Measurements from ENCODE around the gene GNRH2. TPM values are rescaled to one million over a fixed set of nuclear protein-coding genes. Genes with fewer than 3 reads are reported as not detected.
"Not testable (repeated sequence)": the region's sequence is repeated elsewhere in the genome, so short reads cannot be mapped to it uniquely, and the experiment has no call there.

GNRH2 gene, protein sequence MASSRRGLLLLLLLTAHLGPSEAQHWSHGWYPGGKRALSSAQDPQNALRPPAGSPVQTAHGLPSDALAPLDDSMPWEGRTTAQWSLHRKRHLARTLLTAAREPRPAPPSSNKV
- 0.50 TPM for polyA plus RNA-seq (2013, experiment 1 of 2)
- polyA plus RNA-seq (2013, experiment 2 of 2): not detected

DNA sequence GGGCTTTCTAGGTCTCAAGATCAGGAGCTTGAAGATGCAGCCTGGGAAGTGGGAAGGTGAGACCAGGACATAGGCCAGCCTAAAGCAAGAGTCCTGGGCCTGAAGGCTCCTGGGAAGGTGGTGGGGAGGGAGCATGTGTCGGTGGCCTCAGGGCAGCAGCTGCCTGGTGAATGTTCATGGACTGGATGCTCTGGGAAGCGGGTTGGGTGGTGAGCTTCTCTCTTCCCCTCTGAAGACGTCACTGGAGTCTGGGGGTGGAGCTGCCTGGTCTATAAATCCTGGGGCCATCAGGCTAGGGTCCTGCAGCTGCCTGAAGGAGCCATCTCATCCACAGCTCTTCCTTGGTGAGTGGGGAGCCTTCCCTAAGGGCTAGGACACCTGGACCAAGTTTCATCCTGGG, at the start of gene GNRH2:
Gene GNRH2 (plus strand): TSS at position 301 of the 400 bp plus-strand sequence. CDS start 793 bp downstream, outside the sequence.
- Histone ChIP-seq H3K27ac (ENCODE audit: low read depth, low read length) (no peak within 1 kb of the TSS), H3K9ac (ENCODE audit: low read depth, low read length) (no peak within 1 kb of the TSS), H3K4me1 (ENCODE audit: insufficient read depth, low read length) (peaks cover 15% of the 10 kb centered on the region), H3K4me3 (ENCODE audit: low read length) (no peak within 1 kb of the TSS), H3K36me3 (ENCODE audit: insufficient read depth, low read length) (peaks cover 34% of the 10 kb centered on the region), H3K9me3 (ENCODE audit: insufficient read depth, low read depth, low read length) (no peaks in the 10 kb centered on the region), H3K27me3 (ENCODE audit: insufficient read depth, low read length) (no peaks in the 10 kb centered on the region)
- WGBS: 84% methylated on average over 3 of the region's 3 CpGs

DNA sequence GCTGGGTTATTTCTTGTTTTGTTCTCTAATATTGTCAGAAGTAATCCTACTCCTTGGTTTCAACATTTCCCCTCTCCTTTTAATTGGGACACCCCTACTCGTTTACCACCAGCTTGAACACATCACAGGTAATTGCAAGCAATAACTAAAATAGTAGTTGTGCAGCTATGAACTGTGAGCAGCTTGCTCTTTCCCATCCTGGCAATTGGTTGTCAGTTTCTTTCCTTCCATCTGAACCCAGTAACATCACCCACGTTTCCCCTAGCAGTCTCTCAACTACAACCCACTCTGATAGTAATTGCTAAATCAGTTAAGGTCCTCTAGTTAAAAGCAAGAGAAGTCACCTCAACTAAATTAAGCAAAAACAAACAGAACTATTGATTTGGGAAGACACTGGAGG, 47.6 kb upstream of the GNRH2 start:
- Histone ChIP-seq H3K9me3 (ENCODE audit: insufficient read depth, low read depth, low read length) (no peaks in the 10 kb centered on the region), H3K4me1 (ENCODE audit: insufficient read depth, low read length) (no peaks in the 10 kb centered on the region), H3K27ac (ENCODE audit: low read depth, low read length) (no peak overlapping the region), H3K9ac (ENCODE audit: low read depth, low read length) (no peak overlapping the region), H3K4me3 (ENCODE audit: low read length) (no peak overlapping the region), H3K36me3 (ENCODE audit: insufficient read depth, low read length) (peaks cover 50% of the 10 kb centered on the region), H3K27me3 (ENCODE audit: insufficient read depth, low read length) (no peaks in the 10 kb centered on the region)
- 97% methylated on average over 2 of the region's 2 CpGs for WGBS

DNA sequence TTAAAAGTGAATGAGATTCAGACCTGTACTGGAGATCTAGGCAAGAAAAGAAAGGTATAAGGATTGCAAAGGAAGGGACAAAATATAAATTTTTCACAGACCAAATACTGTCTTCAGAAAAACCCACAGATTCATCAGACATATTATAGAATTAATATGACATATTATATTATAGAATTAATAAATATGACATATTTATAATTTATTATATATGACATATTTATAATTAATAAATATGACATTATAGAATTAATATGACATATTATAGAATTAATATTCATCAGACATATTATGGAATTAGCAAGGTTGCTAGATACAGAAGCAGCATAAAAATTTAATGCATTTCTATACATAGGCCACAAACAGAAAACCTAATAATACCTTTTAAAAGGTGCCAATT, 44.7 kb upstream of the GNRH2 start:
- Histone ChIP-seq H3K36me3 (ENCODE audit: insufficient read depth, low read length) (peaks cover 32% of the 10 kb centered on the region), H3K4me3 (ENCODE audit: low read length) (no peak overlapping the region), H3K9ac (ENCODE audit: low read depth, low read length) (no peak overlapping the region), H3K9me3 (ENCODE audit: insufficient read depth, low read depth, low read length) (no peaks in the 10 kb centered on the region), H3K27ac (ENCODE audit: low read depth, low read length) (no peak overlapping the region), H3K4me1 (ENCODE audit: insufficient read depth, low read length) (no peaks in the 10 kb centered on the region), H3K27me3 (ENCODE audit: insufficient read depth, low read length) (no peaks in the 10 kb centered on the region)

DNA sequence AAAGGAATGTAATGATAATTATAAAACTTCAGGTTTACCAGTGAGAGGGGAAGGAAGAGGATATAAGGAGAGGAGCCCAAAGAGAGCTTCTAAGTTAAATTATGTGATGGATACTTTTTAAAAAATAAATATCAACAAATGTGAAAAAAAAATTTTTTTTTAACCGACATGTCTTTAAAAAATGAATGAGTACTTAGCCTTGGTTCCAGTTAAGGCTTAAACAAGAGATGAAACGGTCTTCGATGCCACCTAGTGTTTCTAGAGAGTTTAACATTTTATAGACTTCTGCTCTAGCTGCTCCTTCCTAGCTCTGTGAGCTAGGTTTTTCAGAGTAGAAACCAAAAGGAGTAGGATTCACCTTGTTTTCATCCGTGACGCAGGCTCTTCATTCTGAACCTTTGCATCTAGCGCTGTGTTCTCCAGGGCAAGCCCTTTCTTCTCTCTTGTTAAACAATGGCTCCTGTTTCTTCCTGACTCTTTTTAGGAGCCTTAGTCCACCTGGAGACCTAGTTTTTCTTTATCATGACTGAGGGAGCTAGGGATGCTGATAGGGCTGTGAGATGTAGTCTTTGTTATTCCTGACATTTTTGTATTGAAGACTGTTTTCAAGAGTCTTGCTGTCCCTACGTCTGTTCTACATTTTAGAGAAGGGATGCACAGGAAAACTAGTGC, 42.4 kb upstream of the GNRH2 start:
- H3K4me1 ChIP-seq (ENCODE audit: insufficient read depth, low read length): no peaks in the 10 kb centered on the region; the same call in 1 of the 2 replicates
- no peak overlapping the region for H3K9ac ChIP-seq (ENCODE audit: low read depth, low read length)
- no peak overlapping the region for H3K4me3 ChIP-seq (ENCODE audit: low read length)
- peaks cover 32% of the 10 kb centered on the region for H3K36me3 ChIP-seq (ENCODE audit: insufficient read depth, low read length)
- H3K27ac ChIP-seq (ENCODE audit: low read depth, low read length): no peak overlapping the region
- H3K27me3 ChIP-seq (ENCODE audit: insufficient read depth, low read length): no peaks in the 10 kb centered on the region
- no peaks in the 10 kb centered on the region for H3K9me3 ChIP-seq (ENCODE audit: insufficient read depth, low read depth, low read length)
- WGBS: 77% methylated on average over 7 of the region's 7 CpGs

DNA sequence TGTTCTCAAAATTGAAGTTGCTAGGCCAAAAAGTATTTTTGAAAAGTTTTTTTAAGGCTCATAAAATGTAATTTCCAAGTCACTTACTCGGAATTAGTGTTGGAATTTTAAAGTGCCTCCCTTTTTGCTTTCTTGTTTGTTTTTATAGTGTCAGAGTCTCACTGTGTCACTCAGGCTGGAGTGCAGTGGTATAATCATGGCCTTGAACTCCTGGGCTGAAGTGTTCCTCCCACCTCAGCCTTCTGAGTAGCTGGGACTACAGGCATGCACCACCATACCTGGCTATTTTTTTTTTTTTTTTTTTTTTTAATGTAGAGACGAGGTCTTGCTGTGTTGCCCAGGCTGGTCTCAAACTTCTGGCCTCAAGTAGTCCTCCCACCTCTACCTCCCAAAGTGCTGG, 40.0 kb upstream of the GNRH2 start:
- H3K9me3 ChIP-seq (ENCODE audit: insufficient read depth, low read depth, low read length): no peaks in the 10 kb centered on the region
- no peaks in the 10 kb centered on the region; the same call in 1 of the 2 replicates for H3K4me1 ChIP-seq (ENCODE audit: insufficient read depth, low read length)
- H3K9ac ChIP-seq (ENCODE audit: low read depth, low read length): no peak overlapping the region
- H3K4me3 ChIP-seq (ENCODE audit: low read length): no peak overlapping the region
- peaks cover 50% of the 10 kb centered on the region for H3K36me3 ChIP-seq (ENCODE audit: insufficient read depth, low read length)
- 100% methylated on average over 2 of the region's 2 CpGs for WGBS
- H3K27ac ChIP-seq (ENCODE audit: low read depth, low read length): no peak overlapping the region
- no peaks in the 10 kb centered on the region for H3K27me3 ChIP-seq (ENCODE audit: insufficient read depth, low read length)

DNA sequence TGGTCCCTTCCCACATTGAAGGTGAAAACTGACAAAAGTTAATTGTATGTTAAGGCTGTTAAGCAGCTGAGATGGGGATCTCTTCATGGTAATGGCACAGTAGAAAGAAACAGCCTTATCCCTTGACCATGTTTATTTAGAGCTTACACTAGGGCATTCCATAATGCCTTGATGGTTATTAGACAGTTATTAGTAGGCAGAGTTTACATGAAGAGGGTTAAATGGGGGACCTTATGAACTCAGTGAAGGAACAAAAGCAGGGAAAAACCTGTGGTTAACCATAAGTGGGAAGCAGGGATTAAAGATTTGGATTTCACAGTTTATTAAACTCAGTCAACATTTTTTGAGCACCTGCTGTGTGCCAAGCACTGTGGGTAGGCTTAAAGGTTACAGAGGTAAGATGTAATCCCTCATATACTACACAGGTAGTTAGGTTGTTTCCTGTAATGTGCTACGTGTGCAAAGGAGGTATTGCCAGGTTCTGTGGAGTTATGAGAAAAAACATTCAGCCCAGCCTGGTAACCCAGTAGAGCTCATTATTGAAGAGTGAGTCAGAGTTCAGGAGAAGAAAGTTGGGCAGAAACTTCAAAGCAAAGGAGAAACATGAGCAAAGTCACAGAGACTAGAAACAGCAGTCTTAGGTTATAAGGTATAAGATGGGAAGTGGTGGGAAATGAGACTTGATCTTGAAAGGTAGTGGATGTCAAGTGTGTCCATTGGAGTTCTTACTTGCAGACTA, 32.3 kb upstream of the GNRH2 start:
- WGBS: 90% methylated on average over 1 of the region's 1 CpG
- no peak overlapping the region for H3K4me3 ChIP-seq (ENCODE audit: low read length)
- H3K36me3 ChIP-seq (ENCODE audit: insufficient read depth, low read length): peaks cover 64% of the 10 kb centered on the region

DNA sequence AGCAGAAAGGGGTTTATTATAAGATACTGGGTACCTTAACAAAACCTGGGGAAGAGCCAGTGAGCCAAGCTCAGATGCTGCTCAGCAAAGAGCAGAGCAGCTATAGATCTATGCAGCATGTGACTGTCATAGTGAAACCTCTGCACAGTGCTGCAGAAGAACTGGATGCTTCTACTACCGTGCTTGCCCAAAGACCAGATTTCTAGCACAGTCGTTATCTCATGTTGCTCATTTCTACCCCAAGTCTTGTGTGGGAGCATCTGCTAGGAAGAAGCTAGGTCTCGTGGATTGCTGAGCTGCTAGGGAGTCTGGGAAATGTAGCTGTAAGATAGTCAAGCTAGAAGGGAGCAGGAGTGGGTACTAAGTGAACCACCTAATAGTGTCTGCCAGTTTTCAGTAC, 31.7 kb upstream of the GNRH2 start:
- Histone ChIP-seq H3K27me3 (ENCODE audit: insufficient read depth, low read length) (no peaks in the 10 kb centered on the region), H3K36me3 (ENCODE audit: insufficient read depth, low read length) (peaks cover 61% of the 10 kb centered on the region), H3K9ac (ENCODE audit: low read depth, low read length) (no peak overlapping the region), H3K9me3 (ENCODE audit: insufficient read depth, low read depth, low read length) (no peaks in the 10 kb centered on the region), H3K4me3 (ENCODE audit: low read length) (no peak overlapping the region), H3K4me1 (ENCODE audit: insufficient read depth, low read length) (no peaks in the 10 kb centered on the region), H3K27ac (ENCODE audit: low read depth, low read length) (no peak overlapping the region)
- WGBS: 89% methylated on average over 3 of the region's 3 CpGs

More for the DNA sequence above, 32.3 kb upstream of the GNRH2 start:
- H3K27ac ChIP-seq (ENCODE audit: low read depth, low read length): no peak overlapping the region
- no peaks in the 10 kb centered on the region for H3K9me3 ChIP-seq (ENCODE audit: insufficient read depth, low read depth, low read length)
- H3K4me1 ChIP-seq (ENCODE audit: insufficient read depth, low read length): no peaks in the 10 kb centered on the region
- H3K9ac ChIP-seq (ENCODE audit: low read depth, low read length): no peak overlapping the region
- no peaks in the 10 kb centered on the region for H3K27me3 ChIP-seq (ENCODE audit: insufficient read depth, low read length)

DNA sequence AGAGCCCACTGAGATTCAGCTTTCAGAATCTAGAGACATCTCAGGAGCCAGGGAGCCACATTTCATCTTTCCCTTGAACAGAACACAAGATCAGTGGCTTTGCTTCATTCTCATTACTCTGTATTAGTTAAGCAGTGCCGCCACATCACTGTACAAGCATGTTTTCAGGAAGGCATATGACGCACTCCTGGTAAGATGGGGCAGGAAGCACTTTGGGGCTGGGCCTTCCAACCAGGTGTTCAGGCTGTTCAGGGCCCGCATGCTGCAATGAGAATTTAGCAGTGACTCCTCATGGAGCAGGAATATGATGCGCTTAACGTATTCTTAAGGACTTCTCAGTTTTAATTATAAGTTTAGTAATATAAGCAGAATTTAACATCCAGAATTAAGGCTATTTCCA, 29.7 kb upstream of the GNRH2 start:
- WGBS: 96% methylated on average over 5 of the region's 5 CpGs
- H3K9ac ChIP-seq (ENCODE audit: low read depth, low read length): no peak overlapping the region
- no peak overlapping the region for H3K27ac ChIP-seq (ENCODE audit: low read depth, low read length)
- peaks cover 4% of the 10 kb centered on the region; the same call in 1 of the 2 replicates for H3K9me3 ChIP-seq (ENCODE audit: insufficient read depth, low read depth, low read length)
- H3K36me3 ChIP-seq (ENCODE audit: insufficient read depth, low read length): peaks cover 56% of the 10 kb centered on the region
- no peaks in the 10 kb centered on the region for H3K27me3 ChIP-seq (ENCODE audit: insufficient read depth, low read length)
- no peaks in the 10 kb centered on the region for H3K4me1 ChIP-seq (ENCODE audit: insufficient read depth, low read length)
- H3K4me3 ChIP-seq (ENCODE audit: low read length): no peak overlapping the region

DNA sequence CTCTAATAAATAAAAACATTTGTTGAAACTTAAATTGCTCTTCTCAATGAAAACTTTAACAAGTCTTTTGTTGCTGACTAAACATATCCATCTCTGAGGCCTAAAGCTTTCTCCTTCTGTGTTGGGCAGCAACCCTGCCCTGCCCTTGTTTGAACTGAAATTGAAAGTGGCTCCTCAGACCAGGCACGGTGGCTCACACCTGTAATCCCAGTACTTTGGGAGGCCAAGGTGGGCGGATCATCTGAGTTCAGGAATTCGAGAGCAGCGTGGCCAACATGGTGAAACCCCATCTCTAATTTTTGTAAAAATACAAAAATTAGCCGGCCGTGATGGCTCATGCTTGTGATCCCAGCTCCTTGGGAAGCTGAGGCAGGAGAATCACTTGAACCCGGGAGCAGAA, 29.2 kb upstream of the GNRH2 start:
- peaks cover 4% of the 10 kb centered on the region; the same call in 1 of the 2 replicates for H3K9me3 ChIP-seq (ENCODE audit: insufficient read depth, low read depth, low read length)
- no peak overlapping the region for H3K4me3 ChIP-seq (ENCODE audit: low read length)
- no peak overlapping the region for H3K27ac ChIP-seq (ENCODE audit: low read depth, low read length)
- no peak overlapping the region for H3K9ac ChIP-seq (ENCODE audit: low read depth, low read length)
- no peaks in the 10 kb centered on the region for H3K4me1 ChIP-seq (ENCODE audit: insufficient read depth, low read length)
- H3K27me3 ChIP-seq (ENCODE audit: insufficient read depth, low read length): no peaks in the 10 kb centered on the region
- peaks cover 52% of the 10 kb centered on the region for H3K36me3 ChIP-seq (ENCODE audit: insufficient read depth, low read length)
- WGBS: 97% methylated on average over 7 of the region's 7 CpGs

DNA sequence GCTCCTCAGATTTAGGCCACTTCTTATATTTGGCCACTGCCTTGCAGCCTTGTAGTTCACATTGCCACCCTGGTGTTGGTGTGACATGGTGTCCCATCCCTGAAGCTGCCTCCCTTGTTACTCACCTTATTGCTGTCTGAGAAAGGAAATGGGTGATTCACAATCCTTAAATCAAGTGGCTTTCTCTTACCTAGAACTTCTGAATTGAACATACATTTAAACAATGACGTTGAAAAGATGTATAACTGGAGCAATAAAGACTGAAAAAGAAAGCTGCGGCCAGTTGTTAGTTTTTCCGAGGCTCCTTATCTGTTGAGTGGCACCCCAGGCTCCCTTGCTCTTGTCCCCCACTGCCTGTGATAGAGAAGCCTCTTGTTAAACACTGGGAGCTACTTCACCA, 28.8 kb upstream of the GNRH2 start:
- 93% methylated on average over 3 of the region's 3 CpGs for WGBS
- Histone ChIP-seq H3K9me3 (ENCODE audit: insufficient read depth, low read depth, low read length) (peaks cover 4% of the 10 kb centered on the region; the same call in 1 of the 2 replicates), H3K27ac (ENCODE audit: low read depth, low read length) (no peak overlapping the region), H3K27me3 (ENCODE audit: insufficient read depth, low read length) (no peaks in the 10 kb centered on the region), H3K9ac (ENCODE audit: low read depth, low read length) (no peak overlapping the region), H3K4me3 (ENCODE audit: low read length) (no peak overlapping the region), H3K36me3 (ENCODE audit: insufficient read depth, low read length) (peaks cover 47% of the 10 kb centered on the region), H3K4me1 (ENCODE audit: insufficient read depth, low read length) (no peaks in the 10 kb centered on the region)

DNA sequence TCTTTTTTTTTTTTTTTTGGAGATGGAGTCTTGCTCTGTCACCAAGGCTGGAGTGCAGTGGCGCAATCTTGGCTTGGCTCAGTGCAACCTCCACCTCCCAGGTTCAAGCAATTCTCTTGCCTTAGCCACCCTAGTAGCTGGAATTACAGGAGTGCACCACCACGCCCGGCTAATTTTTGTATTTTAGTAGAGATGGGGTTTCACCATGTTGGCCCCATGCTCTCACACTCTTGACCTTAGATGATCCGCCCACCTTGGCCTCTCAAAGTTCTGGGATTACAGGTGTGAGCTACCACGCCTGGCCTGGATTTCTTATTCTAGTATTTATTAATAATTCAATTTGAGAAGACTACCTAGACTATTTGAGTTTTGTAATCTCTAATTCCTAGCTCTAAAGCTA, 28.1 kb upstream of the GNRH2 start:
- peaks cover 44% of the 10 kb centered on the region for H3K36me3 ChIP-seq (ENCODE audit: insufficient read depth, low read length)
- H3K27me3 ChIP-seq (ENCODE audit: insufficient read depth, low read length); H3K27ac ChIP-seq (ENCODE audit: low read depth, low read length); H3K9ac ChIP-seq (ENCODE audit: low read depth, low read length); H3K4me1 ChIP-seq (ENCODE audit: insufficient read depth, low read length); H3K9me3 ChIP-seq (ENCODE audit: insufficient read depth, low read depth, low read length); H3K4me3 ChIP-seq (ENCODE audit: low read length): not testable (repeated sequence)
- WGBS: 91% methylated on average over 4 of the region's 5 CpGs

Measured in HUES64 (cell line).